PC-3 (cell line): ENCODE results near the gene LRRC75A. TPM values are rescaled to one million over a fixed set of nuclear protein-coding genes. Genes with fewer than 3 reads are reported as not detected.
"Not testable (repeated sequence)": the region's sequence is repeated elsewhere in the genome, so short reads cannot be mapped to it uniquely, and the experiment has no call there.

Source experiments
- ATAC-seq: fragments of 200-7000 bp; cut with Tn5 transposase; 2 replicates; pipeline ENCODE4 v1.9.1; 2020; ENCODE audit warnings: mild to moderate bottlenecking, moderate library complexity
- BruUV-seq: library from RNA; stranded (reverse); fragments of 400-500 nt; replicated peaks from 2 replicates; lab custom pipeline; 2021; lab: Mats Ljungman, UMichigan
- CTCF ChIA-PET: fragments of 300-600 bp; sonication (Branson Sonifier 250); formaldehyde crosslinking; loops from one replicate; lab custom pipeline; 2022; ENCODE audit warnings: antibody characterized with exemption; lab: Charles Lee
- POLR2A ChIA-PET: fragments of 300-600 bp; sonication (Branson Sonifier 250); formaldehyde crosslinking; loops from one replicate; lab custom pipeline; 2022; ENCODE audit warnings: antibody characterized with exemption; ENCODE audit not compliant: unreplicated experiment; lab: Charles Lee
- DNase-seq: peaks from one replicate; pipeline ENCODE4 v3.0.0-alpha.2; 2015
- H2AFZ ChIP-seq: fragments of 300-600 bp; sonication (generic); 2 replicates; pipeline ENCODE4 v1.6.0; 2016; ENCODE audit warnings: antibody characterized with exemption, low read length
- H3F3A ChIP-seq: fragments of 300-600 bp; sonication (generic); one replicate; pipeline ENCODE4 v1.6.0; 2017; ENCODE audit warnings: antibody characterized with exemption, low read length, control low read depth, mild to moderate bottlenecking; ENCODE audit not compliant: unreplicated experiment
- H3K27ac ChIP-seq: fragments of 300-600 bp; sonication (generic); 2 replicates; pipeline ENCODE4 v1.5.1; 2016; ENCODE audit warnings: mild to moderate bottlenecking, low read length
- H3K27me3 ChIP-seq: fragments of 300-600 bp; sonication (generic); 2 replicates; pipeline ENCODE4 v1.6.1; 2016; ENCODE audit warnings: low read length, mixed read lengths
- H3K36me3 ChIP-seq: fragments of 300-600 bp; sonication (generic); 2 replicates; pipeline ENCODE4 v1.6.1; 2016; ENCODE audit warnings: low read depth, mixed run types, low read length, mixed read lengths
- H3K4me1 ChIP-seq: fragments of 300-600 bp; sonication (generic); 2 replicates; pipeline ENCODE4 v1.5.1; 2016; ENCODE audit warnings: low read length; ENCODE audit not compliant: insufficient read depth
- H3K4me2 ChIP-seq: fragments of 300-600 bp; sonication (generic); 2 replicates; pipeline ENCODE4 v1.6.0; 2016; ENCODE audit warnings: low read length
- H3K4me3 ChIP-seq: fragments of 300-600 bp; sonication (generic); 2 replicates; pipeline ENCODE4 v1.5.1; 2016; ENCODE audit warnings: mild to moderate bottlenecking, low read length, mixed read lengths
- H3K79me2 ChIP-seq: fragments of 300-600 bp; sonication (generic); 2 replicates; pipeline ENCODE4 v1.6.1; 2017; ENCODE audit warnings: low read length, mixed read lengths
- H3K9ac ChIP-seq: fragments of 300-600 bp; sonication (generic); 2 replicates; pipeline ENCODE4 v1.6.0; 2016; ENCODE audit warnings: mild to moderate bottlenecking, low read length
- H3K9me2 ChIP-seq: fragments of 300-600 bp; sonication (generic); replicated peaks from 2 replicates; pipeline ENCODE4 v1.6.1; 2016; ENCODE audit warnings: mixed run types, low read length, mixed read lengths
- H3K9me3 ChIP-seq: fragments of 300-600 bp; sonication (generic); 2 replicates; pipeline ENCODE4 v1.6.1; 2016; ENCODE audit warnings: low read length, mixed read lengths
- H4K20me1 ChIP-seq: fragments of 300-600 bp; sonication (generic); 2 replicates; pipeline ENCODE4 v1.6.1; 2016; ENCODE audit warnings: low read length, mixed read lengths
- EZH2 ChIP-seq: fragments of 300-600 bp; sonication (generic); IDR thresholded peaks from one replicate; pipeline ENCODE4 v1.6.1; 2017; ENCODE audit warnings: antibody characterized with exemption, mild to moderate bottlenecking, low read length; ENCODE audit not compliant: unreplicated experiment
- EZH2phosphoT487 ChIP-seq: fragments of 300-600 bp; sonication (generic); IDR thresholded peaks from 2 replicates; pipeline ENCODE4 v1.6.1; 2018; ENCODE audit warnings: mild to moderate bottlenecking, antibody characterized with exemption, low read length, borderline replicate concordance
- intact Hi-C: fragments of 100-400 bp; cut with micrococcal nuclease; formaldehyde crosslinking; loops from 2 replicates; pipeline ENCODE4 v1.9.0; 2023
- total RNA-seq: library from RNA; depleted of rRNA; stranded (reverse); fragments of >200 nt; gene quantifications from 2 replicates; pipeline ENCODE4 v1.2.3, GENCODE V29; 2014
- TF ChIP-seq, protein P1 (sequence below): fragments of 300-600 bp; sonication (generic); conservative IDR thresholded peaks from 2 replicates; pipeline ENCODE4 v1.5.1; 2017; ENCODE audit warnings: antibody characterized with exemption, low read depth, mild to moderate bottlenecking, low read length

The LRRC75A gene
- total RNA-seq, 1 experiment from 2014 or later: 15.8 TPM

GRCh38 chr17:16534236-16534635, 42.2 kb upstream of the LRRC75A start:
- no peaks in the 10 kb centered on the region for H3K36me3 ChIP-seq
- H3K27me3 ChIP-seq: peaks cover 2% of the 10 kb centered on the region; the same call in 1 of the 2 replicates
- TF ChIP-seq EZH2phosphoT487: no peak
- TF ChIP-seq, protein P1, sequence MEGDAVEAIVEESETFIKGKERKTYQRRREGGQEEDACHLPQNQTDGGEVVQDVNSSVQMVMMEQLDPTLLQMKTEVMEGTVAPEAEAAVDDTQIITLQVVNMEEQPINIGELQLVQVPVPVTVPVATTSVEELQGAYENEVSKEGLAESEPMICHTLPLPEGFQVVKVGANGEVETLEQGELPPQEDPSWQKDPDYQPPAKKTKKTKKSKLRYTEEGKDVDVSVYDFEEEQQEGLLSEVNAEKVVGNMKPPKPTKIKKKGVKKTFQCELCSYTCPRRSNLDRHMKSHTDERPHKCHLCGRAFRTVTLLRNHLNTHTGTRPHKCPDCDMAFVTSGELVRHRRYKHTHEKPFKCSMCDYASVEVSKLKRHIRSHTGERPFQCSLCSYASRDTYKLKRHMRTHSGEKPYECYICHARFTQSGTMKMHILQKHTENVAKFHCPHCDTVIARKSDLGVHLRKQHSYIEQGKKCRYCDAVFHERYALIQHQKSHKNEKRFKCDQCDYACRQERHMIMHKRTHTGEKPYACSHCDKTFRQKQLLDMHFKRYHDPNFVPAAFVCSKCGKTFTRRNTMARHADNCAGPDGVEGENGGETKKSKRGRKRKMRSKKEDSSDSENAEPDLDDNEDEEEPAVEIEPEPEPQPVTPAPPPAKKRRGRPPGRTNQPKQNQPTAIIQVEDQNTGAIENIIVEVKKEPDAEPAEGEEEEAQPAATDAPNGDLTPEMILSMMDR: no peak
- no peak for TF ChIP-seq EZH2
- H2AFZ ChIP-seq: no peak overlapping the region
- ChIA-PET POLR2A (no interaction called here), CTCF (no interaction called here)
- no peak overlapping the region for H3K4me2 ChIP-seq
- peaks cover 4% of the 10 kb centered on the region; the same call in 1 of the 2 replicates for H3K4me1 ChIP-seq
- no peaks in the 10 kb centered on the region for H3F3A ChIP-seq
- no TSS peak for BruUV-seq
- H3K27ac ChIP-seq: no peak overlapping the region
- no peaks in the 10 kb centered on the region for H3K9me3 ChIP-seq
- no peak overlapping the region for H3K9ac ChIP-seq
- DNase-seq: no peak
- H3K4me3 ChIP-seq: no peak overlapping the region
- no peaks in the 10 kb centered on the region for H3K9me2 ChIP-seq
- no peaks in the 10 kb centered on the region for H4K20me1 ChIP-seq
- intact Hi-C loops: no loop called here
- ATAC-seq: no peak
- H3K79me2 ChIP-seq: no peaks in the 10 kb centered on the region

DNA sequence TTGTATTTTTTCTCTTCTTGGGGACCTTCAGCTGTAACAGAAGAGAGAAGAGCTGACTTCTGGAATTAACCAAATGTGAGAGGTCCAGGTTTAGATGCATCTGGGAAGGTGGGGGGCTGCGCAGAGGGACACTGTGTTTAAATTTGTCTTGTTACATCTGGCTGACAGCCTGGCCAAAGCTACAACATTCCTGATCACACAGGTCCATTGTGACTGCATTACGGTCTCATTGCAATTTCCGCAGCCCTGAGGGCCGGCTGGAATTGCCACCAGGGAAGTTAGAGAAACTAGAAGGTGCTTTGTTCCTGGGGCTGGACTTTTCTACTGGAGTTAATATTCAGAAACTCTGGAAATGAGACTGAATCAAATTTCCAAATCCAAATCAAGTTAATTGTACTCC, 37.9 kb upstream of the LRRC75A start:
- no peaks in the 10 kb centered on the region for H3K36me3 ChIP-seq
- no peaks in the 10 kb centered on the region for H3K9me3 ChIP-seq
- H3K9ac ChIP-seq: no peak overlapping the region
- no peaks in the 10 kb centered on the region for H3K9me2 ChIP-seq
- no peak overlapping the region for H3K4me2 ChIP-seq
- DNase-seq (no peak), ATAC-seq (no peak)
- intact Hi-C loops: no loop called here
- H2AFZ ChIP-seq: no peak overlapping the region
- no TSS peak for BruUV-seq
- no peak overlapping the region for H3K27ac ChIP-seq
- H3K27me3 ChIP-seq: peaks cover 17% of the 10 kb centered on the region
- CTCF ChIA-PET: no interaction called here
- peaks cover under 1% of the 10 kb centered on the region; the same call in 1 of the 2 replicates for H3K4me1 ChIP-seq
- no peaks in the 10 kb centered on the region for H3K79me2 ChIP-seq
- no peaks in the 10 kb centered on the region for H4K20me1 ChIP-seq
- H3F3A ChIP-seq: no peaks in the 10 kb centered on the region
- POLR2A ChIA-PET: no interaction called here
- TF ChIP-seq, protein P1: no peak
- no peak for TF ChIP-seq EZH2
- no peak for TF ChIP-seq EZH2phosphoT487
- H3K4me3 ChIP-seq: no peak overlapping the region

DNA sequence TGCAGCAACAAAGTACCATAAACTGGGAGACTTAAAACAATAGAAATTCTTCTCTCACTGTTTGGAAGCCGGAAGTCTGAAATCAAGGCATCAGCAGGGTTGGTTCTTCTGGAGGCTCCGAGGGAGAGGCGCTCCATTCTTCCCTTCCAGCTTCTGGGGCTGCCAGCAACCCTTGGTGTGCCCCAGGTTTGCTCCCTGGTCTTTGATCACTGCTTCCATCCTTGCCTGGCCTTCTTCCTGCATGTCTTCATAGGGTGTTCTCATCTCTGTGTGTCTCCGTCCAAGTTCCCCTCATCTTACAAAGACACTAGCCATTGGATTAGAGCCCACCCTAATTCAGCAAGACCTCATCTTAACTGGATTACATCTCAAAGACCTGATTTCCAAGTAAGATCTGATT, 35.3 kb upstream of the LRRC75A start:
- Histone ChIP-seq H3K4me2 (no peak overlapping the region), H3K9me3 (no peaks in the 10 kb centered on the region), H3K9me2 (no peaks in the 10 kb centered on the region), H3K4me3 (no peak overlapping the region), H3K27me3 (peaks cover 17% of the 10 kb centered on the region), H3F3A (no peaks in the 10 kb centered on the region), H3K9ac (no peak overlapping the region), H3K4me1 (no peaks in the 10 kb centered on the region), H4K20me1 (no peaks in the 10 kb centered on the region), H3K79me2 (no peaks in the 10 kb centered on the region), H2AFZ (no peak overlapping the region), H3K27ac (no peak overlapping the region), H3K36me3 (no peaks in the 10 kb centered on the region)
- CTCF ChIA-PET: no interaction called here
- POLR2A ChIA-PET: no interaction called here
- no TSS peak for BruUV-seq
- intact Hi-C loops: no loop called here
- TF ChIP-seq EZH2 (no peak), EZH2phosphoT487 (no peak)
- TF ChIP-seq, protein P1: no peak
- DNase-seq (no peak), ATAC-seq (no peak)

GRCh38 chr17:16525556-16525955, 33.6 kb upstream of the LRRC75A start:
- CTCF ChIA-PET, H3K4me1 ChIP-seq, ATAC-seq, H3K4me2 ChIP-seq, POLR2A ChIA-PET, H3K9me3 ChIP-seq, H3K27ac ChIP-seq, H4K20me1 ChIP-seq, H3F3A ChIP-seq, H2AFZ ChIP-seq, H3K79me2 ChIP-seq, H3K9me2 ChIP-seq, BruUV-seq, H3K36me3 ChIP-seq, intact Hi-C loops, H3K4me3 ChIP-seq, H3K9ac ChIP-seq: not testable (repeated sequence)
- peak; percentile 30 for DNase-seq
- peaks cover 17% of the 10 kb centered on the region for H3K27me3 ChIP-seq
